HG02970 (cell line): Measurements from ENCODE around the gene HOXA6.

ENCODE experiments used
- ATAC-seq: cut with Tn5 transposase; IDR thresholded peaks from one replicate; pipeline ENCODE4 v1.9.1; 2021; ENCODE audit warnings: mild to moderate bottlenecking, moderate library complexity, moderate number of reproducible peaks; ENCODE audit not compliant: unreplicated experiment, low FRiP score

The HOXA6 gene

DNA sequence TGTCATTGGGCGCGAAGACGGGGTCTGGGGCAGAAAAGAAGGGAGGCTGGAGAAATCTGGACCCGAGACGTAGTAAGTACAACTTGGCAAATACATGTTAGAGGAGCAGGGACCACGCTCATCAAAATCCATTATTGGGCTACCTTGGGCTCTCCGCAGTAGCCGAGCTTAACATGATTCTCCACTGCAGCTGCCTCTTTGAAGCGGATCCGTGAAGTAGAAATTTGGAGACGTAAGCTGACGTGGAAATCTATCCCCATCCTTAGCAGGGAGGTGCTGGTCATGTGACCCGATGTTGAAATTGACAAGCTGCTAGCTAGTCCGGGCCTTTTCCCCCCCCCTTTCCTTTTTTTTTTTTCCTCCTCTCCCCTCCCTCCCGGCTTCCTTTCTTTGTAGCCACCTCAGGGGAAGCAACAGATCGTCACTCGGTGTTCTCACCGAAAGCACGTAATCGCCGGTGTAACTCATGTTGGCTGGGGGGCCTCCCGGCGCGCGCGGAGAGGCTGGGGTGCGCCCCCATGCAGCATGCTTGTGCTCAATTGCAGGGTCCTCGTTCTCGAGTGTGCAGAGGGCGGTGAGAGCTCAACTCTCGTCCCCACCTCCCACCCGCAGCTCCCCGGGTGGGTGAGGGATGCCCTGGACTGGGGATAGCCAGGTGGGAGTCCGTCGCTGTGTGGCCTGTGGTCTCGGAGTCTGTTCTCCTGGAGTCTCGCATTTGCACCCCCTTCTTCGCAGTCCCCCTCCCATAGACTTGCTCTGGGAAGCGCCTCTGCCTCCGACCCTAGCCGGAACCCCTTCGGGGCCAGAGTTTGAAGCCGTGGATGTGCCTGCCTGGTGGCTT, 37.7 kb upstream of the HOXA6 start, which contains the start of gene HOXA11:
Gene HOXA11, minus strand, starts transcription at position 220 of the 841 bp plus-strand sequence. Its CDS starts 88 bp downstream, at position 132.
- ATAC-seq: no peak

DNA sequence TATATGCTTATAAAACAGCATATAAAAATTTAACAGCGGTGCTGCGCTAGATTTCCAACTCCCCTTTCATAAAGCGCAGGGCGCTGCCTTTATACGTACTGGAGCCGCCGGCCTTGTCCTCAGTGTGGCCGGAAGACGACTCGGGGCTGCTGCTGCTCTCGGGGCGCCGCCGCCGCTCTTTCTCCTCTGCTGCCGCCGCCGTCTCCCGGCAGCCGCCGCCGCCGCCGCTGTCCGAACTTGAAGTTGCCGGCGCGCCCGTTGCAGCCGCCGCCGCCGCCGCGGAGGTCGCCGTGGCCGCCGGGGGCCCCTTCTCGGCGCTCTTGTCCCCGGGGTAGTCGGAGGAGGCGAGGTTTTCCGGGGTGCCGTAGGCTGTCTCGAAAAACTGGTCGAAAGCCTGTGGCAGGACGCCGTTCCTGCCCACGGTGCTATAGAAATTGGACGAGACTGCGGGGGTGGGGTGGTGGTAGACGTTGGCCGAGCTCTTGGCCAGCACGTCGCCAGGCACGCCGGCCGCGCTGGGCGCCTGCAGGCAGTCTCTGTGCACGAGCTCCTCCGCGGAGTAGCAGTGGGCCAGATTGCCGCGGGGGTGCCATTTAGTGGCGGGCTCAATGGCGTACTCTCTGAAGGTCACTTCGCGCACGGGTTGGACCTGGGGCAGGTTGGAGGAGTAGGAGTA, 36.9 kb upstream of the HOXA6 start:
- ATAC-seq: no peak

DNA sequence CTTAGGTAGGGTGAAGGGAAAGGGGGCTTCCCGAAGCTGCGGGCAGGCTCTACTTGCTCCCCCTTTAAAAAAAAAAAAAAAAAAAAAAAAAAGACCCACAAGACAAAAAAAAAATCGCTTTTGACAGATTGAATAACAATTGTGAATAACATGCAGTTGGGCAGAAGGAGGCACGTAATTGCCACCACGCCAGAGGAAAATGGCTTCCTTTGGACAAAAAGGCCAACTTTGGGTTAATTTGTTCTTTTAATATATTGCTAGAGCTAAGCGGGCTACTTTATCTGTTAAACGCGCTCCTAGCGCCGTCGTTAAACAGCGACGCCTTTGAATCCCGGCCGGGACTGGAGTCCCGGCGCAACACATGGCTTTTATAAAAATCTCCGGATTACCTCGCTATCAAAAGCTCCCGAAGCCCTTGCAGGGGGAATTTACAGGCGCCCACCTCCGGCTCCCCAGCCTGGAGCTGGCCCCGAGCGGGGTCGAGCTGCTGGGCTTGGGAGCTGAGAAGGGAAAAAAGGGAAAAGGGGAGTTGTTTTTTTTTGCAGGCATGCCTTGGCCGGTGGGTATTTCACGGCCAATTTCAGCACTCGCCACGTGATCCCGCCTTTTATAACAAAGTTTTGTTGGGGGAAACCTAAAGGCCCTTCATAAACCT, 36.2 kb upstream of the HOXA6 start:
- no peak for ATAC-seq

DNA sequence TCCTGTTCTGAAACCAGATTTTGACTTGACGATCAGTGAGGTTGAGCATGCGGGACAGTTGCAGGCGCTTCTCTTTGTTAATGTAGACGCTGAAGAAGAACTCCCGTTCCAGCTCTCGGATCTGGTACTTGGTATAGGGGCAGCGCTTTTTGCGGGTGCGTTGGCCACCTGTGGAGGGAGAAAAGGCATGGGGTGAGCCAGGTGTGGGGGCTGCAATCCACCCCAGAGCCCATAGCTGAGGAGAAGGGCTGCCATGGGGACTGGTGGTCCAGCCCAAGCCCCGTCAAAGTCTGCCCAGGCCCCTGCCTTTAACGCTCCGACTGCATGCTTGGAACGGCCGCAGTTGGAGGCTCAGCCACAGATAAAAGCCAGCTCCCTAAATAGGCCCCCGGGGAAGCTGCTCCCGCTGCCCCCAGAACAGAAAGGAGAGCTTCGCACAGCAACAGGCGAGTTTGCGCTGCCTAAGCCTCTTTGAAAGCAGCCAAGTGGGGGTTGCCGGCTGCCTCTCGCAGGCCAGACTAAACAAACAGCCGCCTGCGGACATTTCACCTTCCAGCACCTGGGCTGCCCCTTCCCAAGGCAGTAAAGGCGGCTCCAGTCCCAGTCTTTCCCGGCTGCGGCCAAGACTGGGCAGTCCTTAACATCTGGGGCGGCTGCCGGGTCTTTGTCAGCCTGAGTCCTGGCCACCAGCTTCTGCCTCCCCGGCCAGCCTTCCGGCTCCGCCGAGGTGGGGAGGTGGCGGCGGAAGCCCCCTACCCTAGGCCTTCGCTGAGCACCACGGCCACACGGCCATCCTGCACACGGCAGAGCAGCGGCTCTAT, 35.5 kb upstream of the HOXA6 start:
- no peak for ATAC-seq

DNA sequence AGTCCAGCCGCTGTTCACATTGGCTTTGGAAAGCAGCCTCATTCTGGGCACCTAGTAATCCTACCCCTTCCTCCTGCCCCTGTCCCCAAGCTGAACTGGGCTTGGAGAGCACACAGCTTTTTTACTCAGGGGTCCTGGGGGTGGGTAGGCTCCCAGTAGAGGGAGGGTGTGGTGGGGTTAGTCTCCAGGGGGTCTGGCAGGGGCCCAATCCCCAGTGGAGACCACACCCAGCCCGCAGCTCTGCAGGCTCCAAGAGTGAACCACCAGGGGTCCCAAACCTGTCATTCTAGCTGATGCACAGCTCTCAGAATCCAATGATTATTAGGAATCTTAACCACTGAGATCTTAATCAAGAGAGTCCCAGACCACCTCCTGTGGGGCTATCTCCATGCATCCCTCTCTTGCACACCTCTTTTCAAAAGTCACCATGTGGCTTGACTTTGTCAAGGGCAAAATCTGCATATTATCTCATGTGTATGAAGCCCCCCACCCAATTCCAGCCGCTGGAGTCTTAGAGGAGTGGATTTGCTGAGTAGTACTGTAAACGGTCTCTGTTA, 34.8 kb upstream of the HOXA6 start:
- ATAC-seq: no peak

DNA sequence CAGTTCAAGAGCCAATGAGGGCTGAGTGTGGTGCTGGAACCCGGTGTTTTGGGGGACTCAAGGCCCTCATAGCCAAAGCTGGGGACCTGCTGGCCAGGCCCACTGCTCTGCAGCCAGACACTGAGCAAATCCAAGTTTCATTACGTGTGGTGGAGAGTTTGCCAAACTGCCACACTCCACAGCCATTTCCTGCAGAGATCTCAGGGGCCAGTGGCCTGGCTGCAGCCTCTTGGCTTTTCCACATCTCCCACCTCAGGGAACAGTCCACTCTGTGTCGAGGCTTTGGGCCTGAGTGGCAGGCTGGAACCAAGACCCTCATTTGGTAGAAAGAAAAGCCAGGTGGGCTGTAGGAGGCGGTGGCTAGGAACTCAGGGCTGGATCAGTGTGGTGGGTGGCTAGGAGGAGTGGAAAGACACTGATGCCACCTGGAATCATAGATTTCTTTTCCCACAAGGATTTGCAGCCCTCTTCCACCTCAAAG, 34.3 kb upstream of the HOXA6 start:
- ATAC-seq: no peak

DNA sequence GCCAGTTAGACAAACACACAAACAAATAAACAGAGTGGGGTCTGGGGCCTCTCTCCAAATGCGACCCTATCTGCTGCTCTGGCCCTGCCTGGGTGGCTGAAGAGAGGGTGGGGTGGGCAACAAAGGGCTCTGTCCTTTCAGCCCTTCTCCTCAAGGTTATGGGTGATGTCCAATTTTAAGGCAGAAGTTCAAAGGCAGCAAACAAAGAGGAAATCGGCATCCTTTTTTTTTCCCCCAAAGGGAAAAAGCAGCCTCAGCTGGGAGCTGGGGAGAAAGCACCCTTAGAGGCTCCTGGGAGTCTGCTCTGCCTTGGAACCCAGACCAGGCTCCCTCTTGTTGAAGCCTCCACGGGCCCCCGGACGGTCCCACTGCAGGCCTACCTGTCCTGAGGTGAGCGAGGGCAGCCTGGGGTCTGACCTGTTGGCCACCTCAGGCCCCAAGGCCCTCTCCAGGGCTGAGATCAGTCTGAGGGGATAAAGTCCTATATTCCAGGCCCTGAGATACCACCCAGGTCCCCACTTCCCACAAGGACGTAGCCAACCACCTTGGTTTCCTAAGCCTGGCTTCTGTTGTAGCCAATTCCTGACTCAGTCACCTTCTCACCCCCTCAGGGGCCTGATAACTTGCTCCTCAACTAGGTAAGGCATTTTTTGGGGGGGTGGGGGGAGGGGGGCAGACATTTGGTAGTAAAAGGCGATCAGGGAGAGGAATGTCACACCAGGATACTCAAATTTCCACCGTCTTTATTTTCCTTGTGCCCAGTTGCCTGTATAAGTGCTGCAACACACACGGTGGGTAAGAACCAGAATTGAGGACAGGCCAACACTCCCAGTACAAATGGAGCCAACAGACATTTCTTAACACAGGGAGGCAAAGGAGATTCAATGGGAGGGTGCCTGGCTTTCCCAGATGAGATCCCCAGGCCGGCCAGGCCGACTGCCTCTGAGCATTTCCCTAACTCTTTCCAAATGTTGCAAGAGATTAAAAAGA, 33.2 kb upstream of the HOXA6 start:
- ATAC-seq: no peak

DNA sequence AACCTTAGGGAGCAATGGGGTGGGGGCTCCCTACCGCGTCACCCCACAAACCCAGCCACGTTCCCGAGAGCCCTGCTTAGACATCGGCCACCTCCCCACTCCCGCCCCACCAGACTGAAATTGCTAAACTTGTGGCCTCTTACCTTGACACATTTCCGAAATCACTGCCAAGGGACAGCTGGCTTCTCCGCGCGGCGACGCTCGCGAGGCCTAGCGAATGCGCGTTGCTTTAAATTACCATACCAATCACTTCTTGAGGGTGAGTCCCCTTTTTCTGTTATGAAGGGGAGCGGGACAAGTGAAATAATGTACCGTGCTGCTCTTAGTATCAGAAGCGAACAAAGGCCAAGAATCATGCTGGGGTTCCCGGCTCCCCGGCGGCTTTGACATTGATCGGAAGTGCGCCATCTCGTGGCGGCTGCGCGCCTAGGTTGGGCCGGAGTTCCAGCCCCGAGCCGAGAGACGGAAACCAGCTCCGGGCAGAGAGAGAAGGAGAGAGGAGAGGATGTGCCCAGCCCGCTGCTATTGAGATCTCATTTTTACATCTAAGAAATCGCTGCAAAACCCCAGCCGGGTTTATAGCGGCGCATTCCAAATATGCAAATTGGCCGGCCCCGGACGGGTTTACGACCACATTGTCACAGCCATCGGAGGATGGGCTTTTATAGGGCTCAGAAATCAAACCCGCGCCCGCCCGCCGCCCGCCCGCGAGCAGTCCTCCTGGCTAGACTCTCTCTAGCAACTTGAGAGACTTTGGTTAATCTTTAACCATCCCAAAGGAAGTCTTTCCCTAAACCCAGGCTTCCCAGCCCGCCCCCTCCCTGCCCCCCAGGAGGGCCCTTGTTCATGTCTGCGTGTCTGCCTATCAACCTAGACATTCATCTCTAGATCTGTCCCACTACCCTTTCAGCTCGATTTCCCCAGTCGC, 32.2 kb upstream of the HOXA6 start:
- ATAC-seq: no peak

DNA sequence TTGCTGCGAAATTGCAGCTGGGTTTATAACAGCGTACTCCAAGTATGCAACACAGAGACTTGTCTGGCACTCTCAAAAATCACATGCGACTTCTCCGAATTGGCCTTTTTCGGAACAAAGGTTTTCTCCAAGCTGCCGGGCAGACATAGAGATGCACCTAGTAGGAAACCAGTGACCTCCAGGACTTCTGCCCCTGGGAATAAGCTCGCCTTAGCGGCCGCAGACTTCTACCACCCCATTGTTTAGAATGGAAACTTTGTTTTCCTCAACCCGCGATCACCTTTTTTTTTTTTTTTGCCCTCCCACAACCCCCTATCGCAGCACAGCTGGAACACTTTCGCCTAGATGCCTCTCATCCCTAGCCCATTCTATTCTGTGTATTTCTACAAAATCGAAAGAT, 31.5 kb upstream of the HOXA6 start:
- no peak for ATAC-seq

DNA sequence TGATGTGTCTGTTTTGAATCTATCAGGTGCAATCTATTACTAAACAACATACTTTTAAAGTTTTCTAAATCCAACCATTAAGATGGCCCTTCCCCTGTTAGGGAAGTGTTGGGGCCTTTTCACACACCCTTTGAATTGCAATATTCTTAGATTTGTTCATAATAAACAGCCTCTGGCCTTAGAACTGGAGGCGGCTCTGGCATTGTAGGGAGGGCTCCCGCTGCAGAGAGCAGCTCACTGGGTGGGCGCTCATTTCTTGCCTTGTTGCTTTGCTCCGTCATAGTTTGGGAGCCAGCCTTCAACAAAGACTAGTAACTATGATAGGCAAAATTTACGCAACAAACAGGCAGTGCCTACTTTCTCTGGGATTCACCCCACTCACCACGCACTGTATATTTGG, 30.8 kb upstream of the HOXA6 start:
- no peak for ATAC-seq

DNA sequence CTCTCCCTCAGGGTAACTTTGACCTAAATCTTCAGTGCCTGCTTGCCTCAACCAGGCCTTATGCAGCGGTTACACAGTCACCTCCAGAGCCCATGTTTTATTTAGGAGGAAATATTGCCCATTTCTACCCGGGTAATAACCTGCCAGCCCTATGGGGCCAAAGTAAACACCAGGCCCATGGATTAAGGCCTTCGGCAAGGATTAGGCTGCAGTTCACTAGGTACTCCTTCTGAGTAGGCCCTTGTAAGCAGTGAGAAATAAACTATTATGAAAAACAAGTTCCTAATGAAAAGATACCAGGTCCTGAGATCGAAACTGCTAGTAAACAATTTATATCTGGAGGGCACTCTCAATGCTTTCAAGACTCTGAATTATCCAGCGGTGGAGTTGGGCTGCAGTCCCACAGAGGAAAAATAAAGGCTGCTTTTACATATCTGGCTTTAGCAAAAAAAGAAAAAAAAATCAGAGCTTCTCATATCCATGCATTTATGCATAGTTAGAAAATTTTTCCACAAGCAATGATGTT, 30.3 kb upstream of the HOXA6 start:
- no peak for ATAC-seq

DNA sequence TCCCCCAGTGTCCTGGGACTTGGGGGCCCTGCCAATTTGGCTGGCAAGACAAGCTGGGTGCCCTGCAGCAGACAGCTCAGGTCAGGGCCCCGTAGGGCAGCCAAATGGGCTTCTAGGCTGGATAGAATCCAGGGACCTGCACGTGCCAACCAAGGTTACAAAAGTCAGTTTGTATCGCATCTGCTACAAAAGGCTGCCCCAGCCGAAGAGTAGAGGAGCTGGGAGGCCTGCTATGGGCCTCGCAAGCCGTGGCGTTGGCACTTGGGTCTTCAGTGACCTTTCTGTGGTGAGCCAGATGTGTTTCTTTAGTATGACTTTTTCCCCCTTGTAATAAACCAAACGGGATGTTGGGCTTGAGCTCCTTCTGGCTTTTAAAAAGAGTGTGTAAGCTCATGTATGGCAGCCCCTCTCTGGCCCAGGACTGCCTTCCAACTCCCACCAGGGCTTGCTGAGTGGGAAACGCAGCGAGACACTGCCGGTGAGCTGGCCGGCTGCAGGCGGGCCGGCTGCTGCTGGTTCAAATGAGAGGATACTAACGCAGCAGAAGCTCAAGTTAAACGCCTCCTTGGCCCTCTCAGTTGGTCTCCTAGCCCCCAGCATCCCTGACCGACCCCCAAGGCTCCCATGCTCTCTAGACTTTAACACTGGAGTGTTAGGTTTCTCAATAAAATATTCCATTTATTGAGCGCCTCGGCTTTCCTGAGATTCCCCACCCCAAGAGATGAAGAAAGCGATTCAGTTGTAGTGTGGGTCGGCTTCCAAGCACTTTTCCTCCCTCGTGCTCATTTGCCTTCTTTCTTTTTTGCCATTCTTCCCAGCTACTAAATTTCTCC, 29.6 kb upstream of the HOXA6 start:
- ATAC-seq: no peak

DNA sequence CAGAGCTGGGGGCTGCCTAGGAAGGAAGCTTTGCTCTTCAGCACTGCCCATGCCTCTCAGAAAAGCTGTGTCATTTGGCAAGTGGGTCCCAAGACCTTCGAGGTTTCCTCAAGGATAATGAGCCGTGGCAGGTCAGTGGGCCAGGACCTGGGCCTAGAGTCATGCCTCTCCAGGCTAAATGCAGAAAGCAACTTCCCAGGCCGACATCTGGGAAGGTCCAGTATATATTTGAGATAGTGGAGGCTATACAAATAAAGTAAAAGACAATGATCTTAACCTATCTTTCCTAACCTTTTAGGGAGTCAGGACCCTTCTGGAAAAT, 28.9 kb upstream of the HOXA6 start:
- ATAC-seq: no peak

DNA sequence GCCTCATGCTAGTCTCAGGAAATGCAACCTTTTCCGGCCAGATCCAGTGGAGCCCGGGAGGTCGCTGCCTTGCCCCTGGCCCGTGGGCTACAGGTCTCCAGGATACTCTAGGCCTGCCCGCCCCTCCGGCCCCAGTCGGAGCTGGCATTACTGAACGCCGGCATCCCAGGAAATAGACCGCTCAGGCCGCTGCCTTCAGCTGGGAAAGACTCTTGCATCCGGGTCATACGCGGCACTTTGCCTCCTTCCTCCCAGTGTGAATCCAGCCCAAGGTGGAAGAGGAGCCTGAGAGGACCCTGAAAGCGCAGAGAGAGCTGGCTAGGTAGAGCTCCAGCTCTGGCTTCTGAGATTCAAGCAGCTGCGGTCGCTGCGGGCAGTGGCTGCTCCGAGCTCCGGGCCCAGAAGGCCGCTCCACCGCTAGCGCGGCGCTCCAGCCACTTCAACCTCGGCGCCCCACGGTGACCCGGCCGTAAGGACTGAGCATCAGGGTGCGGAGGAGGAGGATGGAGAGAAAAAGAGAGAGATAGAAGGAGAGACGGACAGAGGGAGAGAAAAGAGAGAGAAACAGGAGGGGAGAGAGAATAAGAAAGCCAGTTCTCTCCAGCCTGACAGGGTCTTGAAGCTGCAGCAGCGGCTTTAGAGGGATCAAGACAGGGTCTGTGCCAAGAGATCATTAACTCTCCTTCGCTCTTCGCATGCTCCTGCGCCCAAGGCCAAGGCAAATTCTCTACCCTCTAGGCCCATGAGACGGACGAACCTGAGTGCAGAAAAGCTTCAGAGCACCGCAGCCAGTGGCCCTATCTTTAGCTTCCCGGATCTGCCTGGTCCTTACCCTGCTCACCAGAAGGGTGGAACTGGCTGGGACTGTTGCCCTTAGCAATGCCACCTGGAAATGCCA, 28.3 kb upstream of the HOXA6 start:
- no peak for ATAC-seq

DNA sequence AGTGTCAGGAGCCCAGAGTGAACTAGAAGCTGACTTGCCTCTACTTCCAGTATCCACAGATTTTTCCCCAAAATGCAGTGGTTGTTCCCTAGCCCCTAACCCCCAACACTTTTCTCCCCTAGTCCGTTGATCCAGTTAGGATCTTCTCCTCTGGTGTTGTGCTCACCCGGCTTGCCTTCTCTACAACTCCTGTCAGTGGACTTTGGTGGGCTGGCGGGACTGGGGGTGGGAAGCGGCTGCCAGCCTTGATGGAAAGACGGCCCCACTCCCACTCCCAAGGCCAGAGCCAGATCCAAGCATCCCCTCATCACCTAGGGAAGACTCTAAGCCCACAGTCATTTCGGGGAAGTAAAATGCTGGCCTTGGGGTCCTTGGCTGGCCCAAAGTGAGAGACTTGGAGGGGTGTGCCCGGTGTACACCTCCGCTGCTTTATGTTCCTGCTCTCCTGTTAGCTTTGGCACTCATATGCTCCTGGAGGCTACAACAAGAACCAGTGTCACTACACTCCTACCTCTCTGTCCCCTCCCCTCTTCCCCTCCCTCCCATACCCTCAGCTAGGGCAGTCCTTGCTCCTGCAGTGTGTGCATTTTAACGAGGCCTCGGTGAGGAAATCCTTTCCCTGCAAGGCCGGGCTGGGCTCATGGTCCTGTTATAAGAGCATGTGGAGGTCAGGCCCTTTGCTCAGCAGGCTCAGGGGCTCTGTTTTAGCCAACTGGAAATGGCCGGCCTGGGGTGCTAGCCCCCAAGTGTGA, 27.5 kb upstream of the HOXA6 start:
- no peak for ATAC-seq
